Vagina (tissue), 2 donors: Measurements from ENCODE around the gene SULF2. TPM values are rescaled to one million over a fixed set of nuclear protein-coding genes. Genes with fewer than 3 reads are reported as not detected.
"Not testable (repeated sequence)": the region's sequence is repeated elsewhere in the genome, so short reads cannot be mapped to it uniquely, and the experiment has no call there.

Experiments
- DNase-seq, 2 donors: peaks; one replicate each; pipeline ENCODE4 v3.0.0-alpha.2; 2017; ENCODE audit errors: extremely low spot score in 2 of 2
- H3K27ac ChIP-seq: fragments of 200-600 bp; sonication (generic); one replicate; pipeline ENCODE4 v1.5.1; 2019
- H3K27me3 ChIP-seq: fragments of 200-600 bp; sonication (generic); one replicate; pipeline ENCODE4 v1.5.1; 2019
- H3K36me3 ChIP-seq, 2 donors: fragments of 200-600 bp; sonication (generic); one replicate each; pipeline ENCODE4 v1.5.1; 2017 to 2019
- H3K4me1 ChIP-seq: fragments of 200-600 bp; sonication (generic); one replicate; pipeline ENCODE4 v1.5.1; 2019
- H3K4me3 ChIP-seq, 2 donors: fragments of 200-600 bp; sonication (generic); 1 replicate in 1 of 2; 2 replicates in 1 of 2; pipeline ENCODE4 v1.5.1; 2016 to 2019
- H3K9me3 ChIP-seq: fragments of 200-600 bp; sonication (generic); one replicate; pipeline ENCODE4 v1.5.1; 2019
- POLR2A ChIP-seq, 2 donors: fragments of 450-650 bp; IDR thresholded peaks; one replicate each; pipeline ENCODE4 v1.6.1; 2017; ENCODE audit warnings: antibody characterized with exemption in 2 of 2, mild to moderate bottlenecking in 2 of 2, moderate library complexity in 2 of 2
- POLR2AphosphoS5 ChIP-seq, 2 donors: sonication (generic); formaldehyde crosslinking; IDR thresholded peaks; one replicate each; pipeline ENCODE4 v1.9.0; 2017; ENCODE audit warnings: antibody characterized with exemption in 2 of 2, mild to moderate bottlenecking in 2 of 2, low read depth in 1 of 2; ENCODE audit not compliant: insufficient read depth in 1 of 2
- intact Hi-C: fragments of 100-400 bp; cut with DNase I; formaldehyde crosslinking; loops from one replicate; pipeline ENCODE4 v1.15.1; 2023
- total RNA-seq: library from RNA; depleted of rRNA; stranded (reverse); fragments of >200 nt; gene quantifications from one replicate; pipeline ENCODE4 v1.2.3, GENCODE V29; 2016
- TF ChIP-seq, protein P1 (sequence below), 3 experiments: fragments of 450-650 bp in 2 of 3; fragments of 200-600 bp in 1 of 3; sonication (generic) in 1 of 3; IDR thresholded peaks; one replicate each; pipeline ENCODE4 v1.5.1; 2017 to 2019; ENCODE audit warnings: antibody characterized with exemption in 3 of 3, mild to moderate bottlenecking in 2 of 3, moderate library complexity in 2 of 3

SULF2 gene
- total RNA-seq, 1 donor from 2014 or later, result 157 TPM

GRCh38 chr20:47799116-47799715 is 13.9 kb upstream of the SULF2 start:
- no peak for TF ChIP-seq POLR2AphosphoS5 (IDR thresholded peaks at IDR 0.05; ENCODE audit: insufficient read depth in 1 of 2, low read depth in 1 of 2)
- TF ChIP-seq POLR2A (IDR thresholded peaks at IDR 0.05), result no peak
- TF ChIP-seq, protein P1, sequence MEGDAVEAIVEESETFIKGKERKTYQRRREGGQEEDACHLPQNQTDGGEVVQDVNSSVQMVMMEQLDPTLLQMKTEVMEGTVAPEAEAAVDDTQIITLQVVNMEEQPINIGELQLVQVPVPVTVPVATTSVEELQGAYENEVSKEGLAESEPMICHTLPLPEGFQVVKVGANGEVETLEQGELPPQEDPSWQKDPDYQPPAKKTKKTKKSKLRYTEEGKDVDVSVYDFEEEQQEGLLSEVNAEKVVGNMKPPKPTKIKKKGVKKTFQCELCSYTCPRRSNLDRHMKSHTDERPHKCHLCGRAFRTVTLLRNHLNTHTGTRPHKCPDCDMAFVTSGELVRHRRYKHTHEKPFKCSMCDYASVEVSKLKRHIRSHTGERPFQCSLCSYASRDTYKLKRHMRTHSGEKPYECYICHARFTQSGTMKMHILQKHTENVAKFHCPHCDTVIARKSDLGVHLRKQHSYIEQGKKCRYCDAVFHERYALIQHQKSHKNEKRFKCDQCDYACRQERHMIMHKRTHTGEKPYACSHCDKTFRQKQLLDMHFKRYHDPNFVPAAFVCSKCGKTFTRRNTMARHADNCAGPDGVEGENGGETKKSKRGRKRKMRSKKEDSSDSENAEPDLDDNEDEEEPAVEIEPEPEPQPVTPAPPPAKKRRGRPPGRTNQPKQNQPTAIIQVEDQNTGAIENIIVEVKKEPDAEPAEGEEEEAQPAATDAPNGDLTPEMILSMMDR (IDR thresholded peaks at IDR 0.05), result no peak
- no peak overlapping the region for H3K4me3 ChIP-seq
- H3K4me1 ChIP-seq, result peaks cover 28% of the 10 kb centered on the region
- intact Hi-C loops, result no loop called here
- DNase-seq, result no peak
- H3K9me3 ChIP-seq, result no peaks in the 10 kb centered on the region
- no peak overlapping the region for H3K27ac ChIP-seq
- H3K27me3 ChIP-seq, result no peaks in the 10 kb centered on the region
- no peaks in the 10 kb centered on the region for H3K36me3 ChIP-seq

DNA sequence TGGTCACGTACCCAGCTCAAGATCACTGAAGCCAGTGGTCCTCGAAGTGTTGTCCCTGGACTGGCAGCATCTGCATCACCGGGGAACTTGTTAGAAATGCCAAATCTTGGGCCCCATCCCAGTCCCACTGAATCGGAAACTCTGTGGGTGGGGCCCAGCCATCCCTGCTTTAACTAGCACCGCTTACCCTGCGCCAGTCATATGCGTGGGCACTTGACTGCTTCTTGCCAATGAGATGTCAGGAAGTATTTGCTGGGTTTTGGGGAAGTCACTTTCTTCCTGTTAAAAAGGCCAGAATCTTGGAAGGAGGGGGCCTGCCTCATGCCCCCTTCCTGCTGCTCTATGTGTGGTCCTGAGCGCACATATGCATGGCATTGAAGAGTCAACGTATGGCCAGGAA is 11.7 kb upstream of the SULF2 start:
- intact Hi-C loops, result no loop called here
- Histone ChIP-seq H3K27me3 (no peaks in the 10 kb centered on the region), H3K27ac (no peak overlapping the region), H3K9me3 (no peaks in the 10 kb centered on the region), H3K4me1 (peaks cover 47% of the 10 kb centered on the region), H3K36me3 (no peaks in the 10 kb centered on the region), H3K4me3 (no peak overlapping the region)
- TF ChIP-seq, protein P1 (IDR thresholded peaks at IDR 0.05), result no peak
- TF ChIP-seq POLR2A (IDR thresholded peaks at IDR 0.05), result no peak
- TF ChIP-seq POLR2AphosphoS5 (IDR thresholded peaks at IDR 0.05; ENCODE audit: insufficient read depth in 1 of 2, low read depth in 1 of 2), result no peak
- DNase-seq, result no peak

- intact Hi-C loops, result no loop called here
- H3K27ac ChIP-seq, result no peak overlapping the region
- no peak overlapping the region for H3K4me3 ChIP-seq
- no peaks in the 10 kb centered on the region for H3K27me3 ChIP-seq
- H3K4me1 ChIP-seq, result peaks cover 56% of the 10 kb centered on the region
- no peaks in the 10 kb centered on the region for H3K36me3 ChIP-seq
- H3K9me3 ChIP-seq, result no peaks in the 10 kb centered on the region
- TF ChIP-seq POLR2AphosphoS5 (IDR thresholded peaks at IDR 0.05; ENCODE audit: insufficient read depth in 1 of 2, low read depth in 1 of 2) (no peak), POLR2A (IDR thresholded peaks at IDR 0.05) (no peak)
- TF ChIP-seq, protein P1 (IDR thresholded peaks at IDR 0.05), result no peak
- DNase-seq, result no peak
These were observed 10.1 kb upstream of the SULF2 start for GRCh38 chr20:47795214-47795907.

DNA sequence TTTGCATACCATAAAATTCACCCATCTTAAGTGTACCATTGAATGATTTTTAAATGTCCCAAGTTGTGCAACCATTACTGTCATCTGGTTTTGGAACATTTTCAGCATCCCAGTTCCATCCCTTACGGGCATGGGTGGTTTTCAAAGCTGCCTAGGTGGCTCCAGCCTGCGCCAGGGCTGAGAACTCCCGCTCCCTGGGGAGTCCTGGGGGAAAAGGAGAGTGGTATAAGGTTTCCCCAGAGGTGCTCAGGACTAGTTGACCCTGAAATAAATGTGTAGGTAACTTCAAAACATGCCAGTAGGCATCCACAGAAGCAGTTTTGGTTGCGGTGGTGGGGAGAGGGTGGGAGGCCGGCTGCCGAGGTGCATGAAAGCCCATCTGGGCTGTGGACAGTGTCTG is 9.0 kb upstream of the SULF2 start:
- H3K27ac ChIP-seq, intact Hi-C loops, H3K27me3 ChIP-seq, H3K9me3 ChIP-seq, H3K36me3 ChIP-seq, DNase-seq, H3K4me3 ChIP-seq: not testable (repeated sequence)
- H3K4me1 ChIP-seq, result peaks cover 59% of the 10 kb centered on the region

GRCh38 chr20:47792021-47792618 is 6.8 kb upstream of the SULF2 start:
- H3K4me3 ChIP-seq, result peak overlapping the region in 1 of 2 donors; percentile 22
- H3K4me1 ChIP-seq, result peaks cover 65% of the 10 kb centered on the region
- no peaks in the 10 kb centered on the region for H3K9me3 ChIP-seq
- no peaks in the 10 kb centered on the region for H3K36me3 ChIP-seq
- TF ChIP-seq POLR2AphosphoS5 (IDR thresholded peaks at IDR 0.05; ENCODE audit: insufficient read depth in 1 of 2, low read depth in 1 of 2) (peak; percentile 31 to 83), POLR2A (IDR thresholded peaks at IDR 0.05) (no peak)
- TF ChIP-seq, protein P1 (IDR thresholded peaks at IDR 0.05), result no peak
- intact Hi-C loops, result no loop called here
- H3K27me3 ChIP-seq, result no peaks in the 10 kb centered on the region
- peak in 1 of 2 donors; percentile 98 for DNase-seq
- peak overlapping the region; percentile 63 for H3K27ac ChIP-seq
